ENCODE data around the gene FOXA2. TPM values are rescaled to one million over a fixed set of nuclear protein-coding genes. Genes with fewer than 3 reads are reported as not detected.
A peak's percentile ranks its signal among the peaks of the same experiment; 100 is the strongest.

Gene FOXA2
- total RNA-seq, 1 donor from 2014 or later, result 23.5 TPM

DNA sequence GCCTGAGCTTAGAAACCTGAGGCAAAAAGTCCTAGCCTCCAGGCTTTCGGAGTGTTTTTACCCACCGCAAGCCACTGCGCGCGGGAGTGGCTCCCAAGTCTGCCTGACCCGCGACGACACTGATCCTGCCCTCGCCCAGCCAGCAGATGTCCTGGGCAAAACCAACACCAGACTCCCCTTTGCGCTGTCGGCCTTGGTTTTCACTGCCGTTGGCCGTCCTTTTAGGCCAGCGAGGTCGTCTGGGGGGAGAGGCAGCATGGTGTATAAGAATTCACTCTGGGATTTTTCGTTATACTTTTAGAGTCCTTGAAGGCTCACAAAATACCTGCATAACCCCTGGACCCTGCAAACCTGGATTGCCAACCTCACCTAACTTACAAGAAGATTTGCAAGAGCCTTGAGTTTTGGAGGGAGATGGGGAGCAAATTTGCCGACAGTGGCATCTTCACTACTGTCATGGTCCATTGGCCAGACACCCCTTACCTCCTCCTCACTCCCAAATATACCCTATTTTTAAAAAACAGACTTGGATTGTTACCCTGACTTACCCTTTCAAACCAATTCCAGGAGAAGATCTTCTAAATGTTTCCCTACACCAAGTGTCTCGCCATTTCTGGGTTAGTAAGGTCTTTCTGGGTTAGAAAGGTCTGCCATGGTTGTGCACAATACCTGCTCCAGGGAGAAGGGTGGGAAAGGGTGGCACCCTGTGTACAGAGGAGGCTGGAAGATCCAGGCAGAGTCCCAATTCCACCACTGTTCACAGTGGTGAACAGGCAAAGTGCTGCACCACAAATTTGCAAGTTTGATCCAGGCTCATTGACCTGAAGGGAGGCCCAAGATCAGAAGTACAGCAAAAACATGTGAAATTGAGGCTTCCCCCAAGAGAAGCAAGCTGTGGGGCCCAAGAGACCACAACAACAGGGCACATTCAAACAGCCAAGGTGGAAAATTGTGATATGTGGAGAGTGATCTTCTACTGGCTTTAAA, 4.4 kb downstream of the FOXA2 start:
- ATAC-seq, result no peak
- no peaks in the 10 kb centered on the region for H3K36me3 ChIP-seq
- no peaks in the 10 kb centered on the region for H3K9me3 ChIP-seq
- intact Hi-C loops (cut with DNase I), result no loop called here
- peak overlapping the region; percentile 89 for H3K27ac ChIP-seq
- H3K4me3 ChIP-seq, result peak overlapping the region; percentile 45
- TF ChIP-seq, protein P1, sequence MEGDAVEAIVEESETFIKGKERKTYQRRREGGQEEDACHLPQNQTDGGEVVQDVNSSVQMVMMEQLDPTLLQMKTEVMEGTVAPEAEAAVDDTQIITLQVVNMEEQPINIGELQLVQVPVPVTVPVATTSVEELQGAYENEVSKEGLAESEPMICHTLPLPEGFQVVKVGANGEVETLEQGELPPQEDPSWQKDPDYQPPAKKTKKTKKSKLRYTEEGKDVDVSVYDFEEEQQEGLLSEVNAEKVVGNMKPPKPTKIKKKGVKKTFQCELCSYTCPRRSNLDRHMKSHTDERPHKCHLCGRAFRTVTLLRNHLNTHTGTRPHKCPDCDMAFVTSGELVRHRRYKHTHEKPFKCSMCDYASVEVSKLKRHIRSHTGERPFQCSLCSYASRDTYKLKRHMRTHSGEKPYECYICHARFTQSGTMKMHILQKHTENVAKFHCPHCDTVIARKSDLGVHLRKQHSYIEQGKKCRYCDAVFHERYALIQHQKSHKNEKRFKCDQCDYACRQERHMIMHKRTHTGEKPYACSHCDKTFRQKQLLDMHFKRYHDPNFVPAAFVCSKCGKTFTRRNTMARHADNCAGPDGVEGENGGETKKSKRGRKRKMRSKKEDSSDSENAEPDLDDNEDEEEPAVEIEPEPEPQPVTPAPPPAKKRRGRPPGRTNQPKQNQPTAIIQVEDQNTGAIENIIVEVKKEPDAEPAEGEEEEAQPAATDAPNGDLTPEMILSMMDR (IDR thresholded peaks at IDR 0.05), result no peak
- DNase-seq, result peak; percentile 60
- peaks cover 8% of the 10 kb centered on the region for H3K4me1 ChIP-seq
- peaks cover 96% of the 10 kb centered on the region for H3K27me3 ChIP-seq (ENCODE audit: low read depth)

DNA sequence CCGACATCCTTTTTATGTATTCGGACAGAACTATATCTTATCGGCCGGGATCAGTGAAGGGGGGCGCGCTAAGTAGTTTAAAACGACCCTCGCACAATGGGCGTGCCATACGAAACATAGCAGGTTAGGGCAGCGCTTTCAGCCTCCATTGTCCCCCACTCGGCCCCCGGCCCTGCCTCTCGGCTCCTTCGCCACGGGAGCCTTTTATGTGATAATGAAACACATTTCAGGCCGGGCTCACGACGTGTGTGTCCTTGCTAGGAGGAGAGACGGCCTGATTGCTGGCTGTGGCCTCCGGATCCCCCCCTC, 5.3 kb downstream of the FOXA2 start:
- Histone ChIP-seq H3K27ac (peak overlapping the region; percentile 89), H3K4me1 (peaks cover 8% of the 10 kb centered on the region), H3K27me3 (ENCODE audit: low read depth) (peaks cover 99% of the 10 kb centered on the region), H3K4me3 (peak overlapping the region; percentile 45), H3K9me3 (no peaks in the 10 kb centered on the region), H3K36me3 (no peaks in the 10 kb centered on the region)
- ATAC-seq, result no peak
- TF ChIP-seq, protein P1 (IDR thresholded peaks at IDR 0.05), result no peak
- no peak for DNase-seq
- intact Hi-C loops (cut with DNase I), result no loop called here

DNA sequence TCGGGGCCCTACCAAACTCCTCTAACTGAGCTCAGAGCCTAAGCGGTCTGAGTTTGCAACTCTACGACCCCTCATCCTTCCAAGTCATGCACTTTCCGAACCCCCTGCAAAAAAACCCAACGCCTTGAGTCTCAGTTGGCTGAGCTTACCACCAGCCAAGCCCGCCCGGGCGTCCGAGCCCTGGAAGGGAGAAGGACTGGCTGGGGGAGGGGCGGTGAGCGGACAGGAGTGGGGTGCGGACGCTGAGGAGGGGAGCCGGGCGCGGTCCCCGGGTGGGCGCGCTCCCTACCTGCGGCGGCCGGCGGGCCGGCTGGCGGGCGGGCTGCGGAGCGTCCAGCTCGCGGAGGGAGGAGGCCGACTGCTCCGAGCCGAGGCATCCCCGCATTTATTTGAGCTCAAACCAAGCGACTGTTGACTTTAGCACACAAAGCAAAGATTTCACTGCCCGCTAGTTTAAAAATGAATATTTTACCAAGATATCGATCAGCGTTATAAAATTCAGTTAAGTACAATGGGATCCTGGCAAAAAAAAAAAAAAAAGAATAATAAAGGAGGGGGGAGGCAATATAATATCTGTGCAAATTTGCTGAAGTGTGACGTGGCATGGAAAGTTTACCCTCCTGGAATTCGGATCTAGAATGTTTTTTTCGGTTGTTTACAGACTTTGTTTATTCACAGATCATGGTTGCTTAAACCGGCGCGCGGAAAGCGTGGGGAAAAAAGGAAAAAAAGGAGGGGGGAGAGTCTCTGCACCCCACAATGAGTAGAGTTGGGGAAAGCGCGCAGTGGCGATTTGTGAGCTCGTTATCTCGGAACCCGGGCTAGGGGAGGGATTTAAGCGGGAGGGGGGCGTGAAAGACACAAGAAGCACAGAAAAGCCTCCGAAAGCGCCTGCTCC, 5.9 kb downstream of the FOXA2 start:
- peak overlapping the region; percentile 45 for H3K4me3 ChIP-seq
- ATAC-seq (peak; percentile 45 to 55), DNase-seq (peak; percentile 70)
- H3K36me3 ChIP-seq, result no peaks in the 10 kb centered on the region
- peaks cover 6% of the 10 kb centered on the region for H3K4me1 ChIP-seq
- H3K27me3 ChIP-seq (ENCODE audit: low read depth), result peaks cover 97% of the 10 kb centered on the region
- no peaks in the 10 kb centered on the region for H3K9me3 ChIP-seq
- TF ChIP-seq, protein P1 (IDR thresholded peaks at IDR 0.05), result no peak
- H3K27ac ChIP-seq, result peak overlapping the region; percentile 89
- intact Hi-C loops (cut with DNase I), result no loop called here

DNA sequence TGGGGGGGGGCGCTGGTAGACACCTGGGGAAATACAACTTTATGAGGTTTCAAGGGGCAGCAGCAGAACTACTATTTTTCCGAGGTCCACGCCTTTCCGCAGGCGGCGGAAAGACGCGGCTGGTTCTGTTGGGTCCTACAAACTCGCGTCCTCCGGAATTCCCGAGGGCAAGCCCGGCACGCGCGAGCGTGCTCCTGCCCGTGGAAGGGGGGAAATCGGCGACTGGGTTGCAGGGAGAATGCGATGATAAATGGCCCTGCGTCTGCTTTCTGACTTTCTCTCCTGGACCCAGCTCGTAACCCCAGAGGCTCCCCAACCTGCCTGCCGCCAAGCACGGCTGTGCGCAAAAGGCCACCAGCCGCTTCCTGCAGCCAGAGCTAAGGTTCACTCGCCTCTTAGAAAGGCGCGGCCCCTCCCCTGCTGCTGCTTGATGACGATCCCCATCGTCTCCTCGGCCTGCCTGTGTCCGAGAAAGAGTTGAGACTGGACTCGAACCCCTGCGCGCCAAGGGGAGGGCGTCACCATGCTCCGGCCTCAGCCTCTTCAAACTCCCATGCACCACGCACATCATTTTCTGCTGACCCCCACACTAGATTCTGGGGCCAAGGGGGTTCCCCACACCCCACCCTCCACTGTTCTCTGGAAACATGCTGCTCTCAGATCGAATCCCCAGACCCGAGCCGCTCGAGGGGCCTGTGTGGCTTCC, 6.7 kb downstream of the FOXA2 start:
- Histone ChIP-seq H3K4me1 (no peaks in the 10 kb centered on the region), H3K27ac (peak overlapping the region; percentile 89), H3K27me3 (ENCODE audit: low read depth) (peaks cover 96% of the 10 kb centered on the region), H3K36me3 (no peaks in the 10 kb centered on the region), H3K9me3 (no peaks in the 10 kb centered on the region), H3K4me3 (peak overlapping the region; percentile 45)
- peak; percentile 84 for DNase-seq
- intact Hi-C loops (cut with DNase I), result no loop called here
- peak; percentile 70 to 77 for ATAC-seq
- TF ChIP-seq, protein P1 (IDR thresholded peaks at IDR 0.05), result no peak
